HepG2 (cell line): ENCODE measurements around the gene CUL4A. TPM values are rescaled to one million over a fixed set of nuclear protein-coding genes. Genes with fewer than 3 reads are reported as not detected.

Source experiments
- ATAC-seq: fragments of 200-7000 bp; cut with Tn5 transposase; 3 replicates; pipeline ENCODE4 v1.9.1; 2020; ENCODE audit warnings: mild to moderate bottlenecking, moderate library complexity
- BruUV-seq: library from RNA; stranded (reverse); fragments of 400-500 nt; replicated peaks from 2 replicates; lab custom pipeline; 2021; lab: Mats Ljungman, UMichigan
- CTCF ChIA-PET: fragments of 300-600 bp; formaldehyde crosslinking; extraction: SDS; loops from one replicate; lab custom pipeline; 2021; ENCODE audit warnings: low total read pairs, inconsistent platforms, low intra/inter-chr PET ratio; lab: Yijun Ruan, JAX
- POLR2A ChIA-PET: fragments of 350-600 bp; sonication (Branson Sonifier 250); formaldehyde crosslinking; loops from one replicate; lab custom pipeline; 2020; ENCODE audit warnings: antibody characterized with exemption, inconsistent platforms; lab: Yijun Ruan, JAX
- DNase-seq: peaks from one replicate; pipeline ENCODE4 v3.0.0-alpha.2; 2015; ENCODE audit warnings: low spot score
- FAIRE-seq: peaks from 3 replicates; lab custom pipeline; 2011; peaks lifted over from hg19 to GRCh38; lab: Jason Lieb, UNC
- H2AFZ ChIP-seq: one replicate; pipeline ENCODE4 v1.6.1; 2011; ENCODE audit warnings: low read length, inconsistent platforms
- H3K27ac ChIP-seq: fragments of 300-600 bp; 3 replicates; pipeline ENCODE4 v1.8.0; 2011; ENCODE audit warnings: mixed run types, mild to moderate bottlenecking, mixed read lengths, low read length, inconsistent platforms; ENCODE audit not compliant: insufficient read depth; ENCODE audit errors: extremely low read length
- H3K27me3 ChIP-seq, 2 experiments: fragments of 200-600 bp in 1 of 2; 2 replicates in 1 of 2; 3 replicates in 1 of 2; pipeline versions ENCODE4 v1.6.0 to v1.8.0; 2011; ENCODE audit warnings: low read length in 2 of 2, mild to moderate bottlenecking in 2 of 2, moderate library complexity in 2 of 2, inconsistent platforms in 1 of 2; ENCODE audit not compliant: insufficient read depth in 2 of 2, control insufficient read depth in 1 of 2
- H3K36me3 ChIP-seq, 2 experiments: fragments of 200-600 bp in 1 of 2; replicated peaks in 1 of 2; 2 replicates in 1 of 2; 3 replicates in 1 of 2; pipeline versions ENCODE4 v1.5.1 to v1.8.0; 2011; ENCODE audit warnings: low read length in 2 of 2, inconsistent platforms in 1 of 2; ENCODE audit not compliant: insufficient read depth in 2 of 2, control insufficient read depth in 1 of 2
- H3K4me1 ChIP-seq: 2 replicates; pipeline ENCODE4 v1.5.1; 2012; ENCODE audit warnings: low read length, inconsistent platforms; ENCODE audit not compliant: insufficient read depth
- H3K4me2 ChIP-seq: 2 replicates; pipeline ENCODE4 v1.6.0; 2011; ENCODE audit warnings: low read depth, low read length, inconsistent platforms
- H3K4me3 ChIP-seq, 3 experiments: fragments of 200-600 bp in 1 of 3; sonication (generic), shearing (Covaris generic) in 1 of 3; replicated peaks in 1 of 3; 2 replicates each; pipeline ENCODE4 v1.5.1; 2011 to 2016; ENCODE audit warnings: low read length in 3 of 3, inconsistent platforms in 2 of 3, low read depth in 2 of 3, mild to moderate bottlenecking in 2 of 3, control low read depth in 1 of 3, mixed read lengths in 1 of 3; ENCODE audit not compliant: insufficient read depth in 1 of 3
- H3K79me2 ChIP-seq: one replicate; pipeline ENCODE4 v1.6.1; 2011; ENCODE audit warnings: low read length, inconsistent platforms; ENCODE audit not compliant: insufficient read depth
- H3K9ac ChIP-seq: 2 replicates; pipeline ENCODE4 v1.6.0; 2011; ENCODE audit warnings: mild to moderate bottlenecking, low read depth, low read length, inconsistent platforms; ENCODE audit not compliant: insufficient read depth
- H3K9me3 ChIP-seq: 2 replicates; pipeline ENCODE4 v1.5.1; 2012; ENCODE audit warnings: mild to moderate bottlenecking, low read length
- H4K20me1 ChIP-seq: 2 replicates; pipeline ENCODE4 v1.6.0; 2011; ENCODE audit warnings: inconsistent platforms, mild to moderate bottlenecking, low read length, moderate library complexity; ENCODE audit not compliant: insufficient read depth
- AKNA ChIP-seq: sonication (generic); formaldehyde crosslinking; IDR thresholded peaks from 2 replicates; pipeline ENCODE4 v1.4.0; 2020; ENCODE audit warnings: missing genetic modification reagents, borderline replicate concordance
- FOXK2 ChIP-seq: fragments of 450-650 bp; IDR thresholded peaks from 2 replicates; pipeline ENCODE4 v1.6.1; 2016
- FOXP1 ChIP-seq, 2 experiments: fragments of 450-650 bp in 1 of 2; IDR thresholded peaks; 2 replicates each; pipeline ENCODE4 v1.6.1; 2017 to 2018; ENCODE audit warnings: antibody characterized with exemption in 1 of 2
- HMGA1 ChIP-seq: sonication (generic); formaldehyde crosslinking; conservative IDR thresholded peaks from 2 replicates; pipeline ENCODE4 v1.4.0; 2020; ENCODE audit warnings: missing genetic modification reagents
- KDM5B ChIP-seq: sonication (generic); formaldehyde crosslinking; IDR thresholded peaks from 2 replicates; pipeline ENCODE4 v1.4.0; 2020; ENCODE audit warnings: missing genetic modification reagents, mild to moderate bottlenecking, borderline replicate concordance
- RAD21 ChIP-seq: fragments of 450-650 bp; formaldehyde crosslinking; IDR thresholded peaks from 2 replicates; pipeline ENCODE4 v1.5.0; 2020; ENCODE audit warnings: mild to moderate bottlenecking
- RNF2 ChIP-seq: fragments of 450-650 bp; conservative IDR thresholded peaks from 2 replicates; pipeline ENCODE4 v1.6.1; 2016; ENCODE audit warnings: low read depth
- TARDBP ChIP-seq: sonication (generic); formaldehyde crosslinking; IDR thresholded peaks from 2 replicates; pipeline ENCODE4 v1.8.0; 2022; ENCODE audit warnings: mild to moderate bottlenecking, missing genetic modification reagents
- ZNF138 ChIP-seq: sonication (generic); formaldehyde crosslinking; IDR thresholded peaks from 2 replicates; pipeline ENCODE4 v1.5.0; 2020; ENCODE audit warnings: mild to moderate bottlenecking, low read depth, missing genetic modification reagents
- ZNF232 ChIP-seq: sonication (generic); formaldehyde crosslinking; IDR thresholded peaks from 2 replicates; pipeline ENCODE4 v1.4.0; 2020; ENCODE audit warnings: missing genetic modification reagents, borderline replicate concordance
- ZNF556 ChIP-seq: sonication (generic); formaldehyde crosslinking; IDR thresholded peaks from 2 replicates; pipeline ENCODE4 v1.4.0; 2020; ENCODE audit warnings: mild to moderate bottlenecking, missing genetic modification reagents, borderline replicate concordance
- ZNF597 ChIP-seq: sonication (generic); formaldehyde crosslinking; IDR thresholded peaks from 2 replicates; pipeline ENCODE4 v1.5.0; 2020; ENCODE audit warnings: missing genetic modification reagents
- ZNF770 ChIP-seq: sonication (generic); formaldehyde crosslinking; IDR thresholded peaks from 2 replicates; pipeline ENCODE4 v1.5.0; 2020; ENCODE audit warnings: mild to moderate bottlenecking, missing genetic modification reagents
- ZNF772 ChIP-seq: sonication (generic); formaldehyde crosslinking; IDR thresholded peaks from 2 replicates; pipeline ENCODE4 v1.5.0; 2020; ENCODE audit warnings: mild to moderate bottlenecking, missing genetic modification reagents
- WGBS: methylation state at CpG from one replicate; pipeline ENCODE4 v1.1.6; 2017; ENCODE audit warnings: low lambda C conversion rate; 5-methylcytosine and 5-hydroxymethylcytosine counted together
- in situ Hi-C: cut with HindIII; loops from 2 replicates; pipeline ENCODE4 v1.10.0; 2017; ENCODE audit warnings: low pct_unique_long_range_greater_than_20kb; ENCODE audit not compliant: extremely low pct_ligation_motif_present
- intact Hi-C: fragments of 100-400 bp; cut with micrococcal nuclease; formaldehyde crosslinking; loops from one replicate; pipeline ENCODE4 v1.10.0; 2022; ENCODE audit not compliant: unreplicated experiment
- polyA plus RNA-seq, 8 experiments: library from polyadenylated mRNA; depleted of rRNA in 3 of 8; stranded (reverse) in 7 of 8; unstranded in 1 of 8; fragments of >200 nt; fragmentation: Illumina TruSeq in 4 of 8; extraction: Trizol in 4 of 8; gene quantifications; 2 replicates each; pipeline versions ENCODE4 v1.2.1 to v1.2.3, GENCODE V29; 2011 to 2016; ENCODE audit warnings: low read depth in 4 of 8, missing spikeins in 1 of 8, mixed read lengths in 1 of 8; ENCODE audit not compliant: insufficient read depth in 1 of 8
- total RNA-seq, 5 experiments: library from RNA; depleted of rRNA; stranded (reverse); fragments of >200 nt; fragmentation: Illumina TruSeq; extraction: Trizol; gene quantifications; 2 replicates each; pipeline ENCODE4 v1.2.3, GENCODE V29; 2016; ENCODE audit warnings: low read depth in 1 of 5

CUL4A gene
- total and polyA plus RNA-seq, 2 of the 13 experiments (the other 11 are each of a cell fraction or from before 2014, with no cell fraction given), result 51.2 to 75.3 TPM

- BruUV-seq, result no TSS peak
- no peak overlapping the region for H3K4me3 ChIP-seq
Observed at GRCh38 chr13:113295776-113296175, 86.4 kb downstream of the CUL4A start.

More at GRCh38 chr13:113295776-113296175, 86.4 kb downstream of the CUL4A start:
- Histone ChIP-seq H3K9ac (no peak overlapping the region), H3K4me2 (peak overlapping the region; percentile 88; the same call in 1 of the 2 replicates), H3K27ac (no peak overlapping the region), H3K27me3 (peaks cover 1 to 5% of the 10 kb centered on the region in 2 experiments; a peak in 4 of 5 replicates), H3K9me3 (no peaks in the 10 kb centered on the region), H3K79me2 (peaks cover 30% of the 10 kb centered on the region), H4K20me1 (no peaks in the 10 kb centered on the region), H3K4me1 (peaks cover 55% of the 10 kb centered on the region), H2AFZ (no peak overlapping the region), H3K36me3 (no peaks in the 10 kb centered on the region)
- in situ Hi-C loops, result no loop called here
- ChIA-PET POLR2A (no interaction called here), CTCF (no interaction called here)
- TF ChIP-seq FOXK2 (no peak), HMGA1 (CRISPR knock-in tag) (no peak), ZNF556 (CRISPR knock-in tag) (no peak), ZNF770 (CRISPR knock-in tag) (no peak), KDM5B (no peak), TARDBP (CRISPR knock-in tag) (no peak), FOXP1 (IDR thresholded peaks at IDR 0.05) (no peak), FOXP1 (CRISPR knock-in tag; IDR thresholded peaks at IDR 0.05) (no peak), RAD21 (CRISPR knock-in tag) (no peak), ZNF138 (CRISPR knock-in tag) (no peak), ZNF232 (CRISPR knock-in tag) (no peak), ZNF772 (CRISPR knock-in tag) (no peak), ZNF597 (CRISPR knock-in tag) (no peak), AKNA (CRISPR knock-in tag) (no peak), RNF2 (no peak)
- intact Hi-C loops, result loop anchor here (5.0 kb wide), 1 partner anchor 67 kb away; the partner anchor contains the start of gene GRTP1
- ATAC-seq, result no peak
- 94% methylated on average over 6 of the region's 6 CpGs for WGBS
- no peak for DNase-seq
- no peak for FAIRE-seq
